SK-N-SH (cell line): ENCODE measurements around the gene NKAIN1. TPM values are rescaled to one million over a fixed set of nuclear protein-coding genes. Genes with fewer than 3 reads are reported as not detected.

Source experiments
- CTCF ChIA-PET: fragments of 300-600, 350-600 bp; formaldehyde crosslinking; extraction: SDS; loops from one replicate; lab custom pipeline; 2021; lab: Yijun Ruan, JAX
- POLR2A ChIA-PET: fragments of 350-600 bp; sonication (Branson Sonifier 250); formaldehyde crosslinking; extraction: SDS; loops from one replicate; lab custom pipeline; 2020; ENCODE audit warnings: antibody characterized with exemption, inconsistent platforms; lab: Yijun Ruan, JAX
- DNase-seq: peaks from one replicate; pipeline ENCODE4 v3.0.0; 2012
- H2AFZ ChIP-seq: fragments of 200-600 bp; sonication (generic); 2 replicates; pipeline ENCODE4 v1.8.1; 2016; ENCODE audit warnings: antibody characterized with exemption, mild to moderate bottlenecking, low read depth
- H3F3A ChIP-seq: fragments of 200-600 bp; sonication (generic); replicated peaks from 2 replicates; pipeline ENCODE3; 2016; ENCODE audit warnings: antibody characterized with exemption, mild to moderate bottlenecking; ENCODE audit not compliant: insufficient read depth
- H3K27ac ChIP-seq, 2 experiments: fragments of 200-500 bp in 1 of 2; fragments of 200-600 bp in 1 of 2; sonication (Bioruptor generic) in 1 of 2; sonication (generic), shearing (Covaris generic) in 1 of 2; 2 replicates each; pipeline versions ENCODE4 v1.5.1 to v1.6.1; 2014 to 2016; ENCODE audit warnings: low read depth in 2 of 2, inconsistent platforms in 1 of 2, low read length in 1 of 2, mild to moderate bottlenecking in 1 of 2, mixed read lengths in 1 of 2
- H3K27me3 ChIP-seq: fragments of 200-600 bp; sonication (generic), shearing (Covaris generic); 2 replicates; pipeline ENCODE4 v1.6.1; 2016; ENCODE audit warnings: mixed run types; ENCODE audit not compliant: insufficient read depth
- H3K36me3 ChIP-seq, 2 experiments: fragments of 200-500 bp in 1 of 2; fragments of 200-600 bp in 1 of 2; sonication (Bioruptor generic) in 1 of 2; sonication (generic) in 1 of 2; replicated peaks in 1 of 2; 2 replicates each; pipeline versions ENCODE3 to v1.5.1; 2014 to 2016; ENCODE audit warnings: low read length in 1 of 2, mild to moderate bottlenecking in 1 of 2; ENCODE audit not compliant: insufficient read depth in 2 of 2, control insufficient read depth in 1 of 2
- H3K4me1 ChIP-seq, 2 experiments: fragments of 200-500 bp in 1 of 2; fragments of 200-600 bp in 1 of 2; sonication (Bioruptor generic) in 1 of 2; sonication (generic), shearing (Covaris generic) in 1 of 2; 2 replicates each; pipeline versions ENCODE4 v1.5.1 to v1.6.1; 2014 to 2016; ENCODE audit warnings: low read depth in 1 of 2, low read length in 1 of 2, mixed run types in 1 of 2; ENCODE audit not compliant: insufficient read depth in 2 of 2, control insufficient read depth in 1 of 2
- H3K4me2 ChIP-seq: fragments of 200-600 bp; sonication (generic), shearing (Covaris generic); 2 replicates; pipeline ENCODE4 v1.6.1; 2017; ENCODE audit warnings: mixed run types
- H3K4me3 ChIP-seq, 2 experiments: fragments of 200-500 bp in 1 of 2; fragments of 200-600 bp in 1 of 2; sonication (Bioruptor generic) in 1 of 2; sonication (generic), shearing (Covaris generic) in 1 of 2; 2 replicates each; pipeline versions ENCODE4 v1.5.1 to v1.8.1; 2014 to 2016; ENCODE audit warnings: low read depth in 2 of 2, inconsistent platforms in 1 of 2, low read length in 1 of 2, mild to moderate bottlenecking in 1 of 2, mixed read lengths in 1 of 2, moderate library complexity in 1 of 2
- H3K79me2 ChIP-seq: fragments of 200-600 bp; sonication (generic); 2 replicates; pipeline ENCODE4 v1.8.1; 2017; ENCODE audit warnings: mild to moderate bottlenecking; ENCODE audit not compliant: insufficient read depth
- H3K9ac ChIP-seq: fragments of 200-600 bp; sonication (generic); 2 replicates; pipeline ENCODE4 v1.6.1; 2017; ENCODE audit warnings: mixed run types
- H3K9me2 ChIP-seq: fragments of 200-600 bp; sonication (generic); 2 replicates; pipeline ENCODE4 v1.6.1; 2017; ENCODE audit warnings: mixed run types
- H3K9me3 ChIP-seq: fragments of 200-600 bp; sonication (generic); 2 replicates; pipeline ENCODE4 v1.6.1; 2017; ENCODE audit warnings: mixed run types, mild to moderate bottlenecking, moderate library complexity
- H4K20me1 ChIP-seq: fragments of 200-600 bp; sonication (generic); 2 replicates; pipeline ENCODE4 v1.6.1; 2017; ENCODE audit warnings: mild to moderate bottlenecking, mixed run types; ENCODE audit not compliant: insufficient read depth
- EP300 ChIP-seq, 2 experiments: IDR thresholded peaks; 2 replicates each; pipeline versions ENCODE4 v1.4.0 to v1.6.1; 2012; ENCODE audit warnings: borderline replicate concordance in 1 of 2, low read depth in 1 of 2, low read length in 1 of 2
- FOXJ3 ChIP-seq: sonication (generic); formaldehyde crosslinking; IDR thresholded peaks from 2 replicates; pipeline ENCODE4 v1.5.1; 2020; ENCODE audit warnings: mild to moderate bottlenecking, missing genetic modification reagents
- GABPA ChIP-seq: IDR thresholded peaks from 2 replicates; pipeline ENCODE4 v1.4.0; 2012; ENCODE audit warnings: low read depth, mild to moderate bottlenecking
- JUND ChIP-seq: IDR thresholded peaks from 2 replicates; pipeline ENCODE4 v1.4.0; 2012
- MEF2A ChIP-seq: IDR thresholded peaks from 2 replicates; pipeline ENCODE4 v1.4.0; 2012; ENCODE audit warnings: low read depth, borderline replicate concordance
- NRF1 ChIP-seq: IDR thresholded peaks from 2 replicates; pipeline ENCODE4 v1.6.1; 2012; ENCODE audit warnings: low read depth, mild to moderate bottlenecking, low read length
- POLR2AphosphoS5 ChIP-seq: IDR thresholded peaks from 2 replicates; pipeline ENCODE4 v1.6.1; 2012; ENCODE audit warnings: low read depth, low read length
- RAD21 ChIP-seq: IDR thresholded peaks from 2 replicates; pipeline ENCODE4 v1.6.1; 2012; ENCODE audit warnings: mild to moderate bottlenecking, low read length
- RFX5 ChIP-seq: IDR thresholded peaks from 2 replicates; pipeline ENCODE4 v1.6.1; 2012; ENCODE audit warnings: mild to moderate bottlenecking, improper control_type of control experiment, low read length
- RXRA ChIP-seq: IDR thresholded peaks from 2 replicates; pipeline ENCODE4 v1.4.0; 2012; ENCODE audit warnings: low read depth, mild to moderate bottlenecking, borderline replicate concordance
- SIN3A ChIP-seq: IDR thresholded peaks from 2 replicates; pipeline ENCODE4 v1.6.1; 2012; ENCODE audit warnings: low read depth, mild to moderate bottlenecking, low read length, moderate library complexity, borderline replicate concordance
- SMC3 ChIP-seq: IDR thresholded peaks from 2 replicates; pipeline ENCODE4 v1.6.1; 2012; ENCODE audit warnings: low read depth, low read length, improper control_type of control experiment
- TAF1 ChIP-seq: IDR thresholded peaks from 2 replicates; pipeline ENCODE4 v1.6.1; 2012; ENCODE audit warnings: low read depth, mild to moderate bottlenecking, low read length, moderate library complexity, borderline replicate concordance
- TEAD4 ChIP-seq: IDR thresholded peaks from 2 replicates; pipeline ENCODE4 v1.4.0; 2012; ENCODE audit warnings: mild to moderate bottlenecking, borderline replicate concordance; ENCODE audit not compliant: insufficient read depth
- YY1 ChIP-seq: IDR thresholded peaks from 2 replicates; pipeline ENCODE4 v1.4.0; 2012; ENCODE audit warnings: low read depth, mild to moderate bottlenecking
- ZBTB33 ChIP-seq: IDR thresholded peaks from 2 replicates; pipeline ENCODE4 v1.4.0; 2012; ENCODE audit warnings: low read depth, borderline replicate concordance
- WGBS: methylation state at CpG from one replicate; pipeline ENCODE4 v1.1.6; 2017; ENCODE audit warnings: low lambda C conversion rate; 5-methylcytosine and 5-hydroxymethylcytosine counted together
- polyA plus RNA-seq, 3 experiments: library from polyadenylated mRNA; depleted of rRNA; stranded (reverse); fragments of >200 nt; gene quantifications; 2 replicates each; pipeline ENCODE4 v1.2.3, GENCODE V29; 2012
- TF ChIP-seq, protein P1 (sequence below): fragments of 200-600 bp; sonication (generic); IDR thresholded peaks from 2 replicates; pipeline ENCODE4 v1.6.1; 2017; ENCODE audit warnings: antibody characterized with exemption, mild to moderate bottlenecking, moderate library complexity
- TF ChIP-seq, protein P2 (sequence below): IDR thresholded peaks from 2 replicates; pipeline ENCODE4; 2012
- TF ChIP-seq, protein P3 (sequence below): IDR thresholded peaks from 2 replicates; pipeline ENCODE4 v1.4.0; 2012; ENCODE audit warnings: low read depth

NKAIN1 gene
- polyA plus RNA-seq, 1 of the 3 experiments (the other 2 are of a cell fraction), result 0.54 TPM

DNA sequence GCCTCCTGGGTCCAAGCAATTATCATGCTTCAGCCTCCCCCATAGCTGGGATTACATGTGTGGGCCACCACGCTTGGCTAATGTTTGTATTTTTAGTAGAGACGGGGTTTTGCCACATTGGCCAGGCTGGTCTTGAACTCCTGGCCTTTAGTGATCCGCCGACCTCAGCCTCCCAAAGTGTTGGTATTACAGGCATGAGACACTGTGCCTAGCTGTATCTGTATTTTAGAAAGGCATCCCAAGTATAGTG is 69.3 kb downstream of the NKAIN1 start:
- no peaks in the 10 kb centered on the region for H3K36me3 ChIP-seq
- 70% methylated on average over 2 of the region's 4 CpGs for WGBS
- no peaks in the 10 kb centered on the region for H3K27me3 ChIP-seq
- peaks cover 3 to 8% of the 10 kb centered on the region in 2 experiments; a peak in 2 of 4 replicates for H3K4me1 ChIP-seq
- ChIA-PET POLR2A (no interaction called here), CTCF (interaction anchor here (1.1 to 19.2 kb wide), 3 partner anchors 11 to 379 kb away, joined by 3 to 224 read pairs (median 3); no protein-coding TSS in a partner anchor)
- H3K9me3 ChIP-seq, result no peaks in the 10 kb centered on the region
- DNase-seq, result no peak
- no peaks in the 10 kb centered on the region for H3K9me2 ChIP-seq
- H3K4me3 ChIP-seq, result no peak overlapping the region
- peak overlapping the region; percentile 81 for H2AFZ ChIP-seq
- peaks cover 3% of the 10 kb centered on the region for H3F3A ChIP-seq
- H3K79me2 ChIP-seq, result no peaks in the 10 kb centered on the region
- H3K27ac ChIP-seq, result peak overlapping the region in 1 of 2 experiments; percentile 68; a peak in 2 of 4 replicates
- TF ChIP-seq SIN3A (no peak), EP300 (IDR thresholded peaks at IDR 0.05; ENCODE audit: borderline replicate concordance in 1 of 2, low read depth in 1 of 2, low read length in 1 of 2) (no peak), POLR2AphosphoS5 (no peak), SMC3 (no peak), RAD21 (no peak), FOXJ3 (CRISPR knock-in tag) (no peak), JUND (no peak), ZBTB33 (no peak), RXRA (no peak), MEF2A (no peak), RFX5 (no peak), GABPA (no peak), YY1 (no peak), NRF1 (no peak), TEAD4 (no peak), TAF1 (no peak)
- TF ChIP-seq, protein P1, sequence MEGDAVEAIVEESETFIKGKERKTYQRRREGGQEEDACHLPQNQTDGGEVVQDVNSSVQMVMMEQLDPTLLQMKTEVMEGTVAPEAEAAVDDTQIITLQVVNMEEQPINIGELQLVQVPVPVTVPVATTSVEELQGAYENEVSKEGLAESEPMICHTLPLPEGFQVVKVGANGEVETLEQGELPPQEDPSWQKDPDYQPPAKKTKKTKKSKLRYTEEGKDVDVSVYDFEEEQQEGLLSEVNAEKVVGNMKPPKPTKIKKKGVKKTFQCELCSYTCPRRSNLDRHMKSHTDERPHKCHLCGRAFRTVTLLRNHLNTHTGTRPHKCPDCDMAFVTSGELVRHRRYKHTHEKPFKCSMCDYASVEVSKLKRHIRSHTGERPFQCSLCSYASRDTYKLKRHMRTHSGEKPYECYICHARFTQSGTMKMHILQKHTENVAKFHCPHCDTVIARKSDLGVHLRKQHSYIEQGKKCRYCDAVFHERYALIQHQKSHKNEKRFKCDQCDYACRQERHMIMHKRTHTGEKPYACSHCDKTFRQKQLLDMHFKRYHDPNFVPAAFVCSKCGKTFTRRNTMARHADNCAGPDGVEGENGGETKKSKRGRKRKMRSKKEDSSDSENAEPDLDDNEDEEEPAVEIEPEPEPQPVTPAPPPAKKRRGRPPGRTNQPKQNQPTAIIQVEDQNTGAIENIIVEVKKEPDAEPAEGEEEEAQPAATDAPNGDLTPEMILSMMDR, result no peak
- TF ChIP-seq, protein P2, sequence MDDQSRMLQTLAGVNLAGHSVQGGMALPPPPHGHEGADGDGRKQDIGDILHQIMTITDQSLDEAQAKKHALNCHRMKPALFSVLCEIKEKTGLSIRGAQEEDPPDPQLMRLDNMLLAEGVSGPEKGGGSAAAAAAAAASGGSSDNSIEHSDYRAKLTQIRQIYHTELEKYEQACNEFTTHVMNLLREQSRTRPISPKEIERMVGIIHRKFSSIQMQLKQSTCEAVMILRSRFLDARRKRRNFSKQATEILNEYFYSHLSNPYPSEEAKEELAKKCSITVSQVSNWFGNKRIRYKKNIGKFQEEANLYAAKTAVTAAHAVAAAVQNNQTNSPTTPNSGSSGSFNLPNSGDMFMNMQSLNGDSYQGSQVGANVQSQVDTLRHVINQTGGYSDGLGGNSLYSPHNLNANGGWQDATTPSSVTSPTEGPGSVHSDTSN, result no peak
- TF ChIP-seq, protein P3, sequence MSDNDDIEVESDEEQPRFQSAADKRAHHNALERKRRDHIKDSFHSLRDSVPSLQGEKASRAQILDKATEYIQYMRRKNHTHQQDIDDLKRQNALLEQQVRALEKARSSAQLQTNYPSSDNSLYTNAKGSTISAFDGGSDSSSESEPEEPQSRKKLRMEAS, result no peak
- no peaks in the 10 kb centered on the region for H4K20me1 ChIP-seq
- H3K4me2 ChIP-seq, result no peak overlapping the region
- H3K9ac ChIP-seq, result no peak overlapping the region
